ENCODE results near the gene TRMT10C. TPM values are rescaled to one million over a fixed set of nuclear protein-coding genes. Genes with fewer than 3 reads are reported as not detected.

The TRMT10C gene
- total RNA-seq, result 24.3 and 33.1 TPM in 2 replicates

GRCh38 chr3:101561630-101562328 is at the start of gene TRMT10C:
Gene TRMT10C, plus strand, starts transcription at chr3:101561868. Its CDS starts 2,914 bp downstream, at chr3:101564782.

GRCh38 chr3:101512646-101513418 is 48.8 kb upstream of the TRMT10C start, which contains the start of gene SENP7:
Gene SENP7, minus strand, starts transcription at chr3:101513212. Its CDS starts 82 bp downstream, at chr3:101513130.

GRCh38 chr3:101573449-101574387 is 12.1 kb downstream of the TRMT10C start, which contains the start of gene PCNP:
Gene PCNP, plus strand, starts transcription at chr3:101574180. Its CDS starts 36 bp downstream, at chr3:101574216.

Other genes with a start within 250 kb of the TRMT10C start
- under 0.01 and 0.24 TPM in 2 replicates for gene IMPG2, start 241.3 kb upstream of the TRMT10C start, total RNA-seq
- gene SENP7, start 48.7 kb upstream of the TRMT10C start, total RNA-seq, result 4.9 and 7.5 TPM in 2 replicates
- 71.5 and 86.4 TPM in 2 replicates for gene PCNP, start 12.3 kb downstream of the TRMT10C start, total RNA-seq
- 14.9 and 16.2 TPM in 2 replicates for gene ZBTB11, start 115.3 kb downstream of the TRMT10C start, total RNA-seq
- 2,022 and 2,236 TPM in 2 replicates for gene RPL24, start 124.8 kb downstream of the TRMT10C start, total RNA-seq
- 6.5 and 10.1 TPM in 2 replicates for gene CEP97, start 162.7 kb downstream of the TRMT10C start, total RNA-seq
- 16.4 and 19.5 TPM in 2 replicates for gene NXPE3, start 217.3 kb downstream of the TRMT10C start, total RNA-seq

Data from epithelial cell of alveolus of lung (primary cell).